ENCODE results near the gene PRKD1. TPM values are rescaled to one million over a fixed set of nuclear protein-coding genes. Genes with fewer than 3 reads are reported as not detected.

The PRKD1 gene
- total RNA-seq, 1 experiment from 2014 or later, result not detected

DNA sequence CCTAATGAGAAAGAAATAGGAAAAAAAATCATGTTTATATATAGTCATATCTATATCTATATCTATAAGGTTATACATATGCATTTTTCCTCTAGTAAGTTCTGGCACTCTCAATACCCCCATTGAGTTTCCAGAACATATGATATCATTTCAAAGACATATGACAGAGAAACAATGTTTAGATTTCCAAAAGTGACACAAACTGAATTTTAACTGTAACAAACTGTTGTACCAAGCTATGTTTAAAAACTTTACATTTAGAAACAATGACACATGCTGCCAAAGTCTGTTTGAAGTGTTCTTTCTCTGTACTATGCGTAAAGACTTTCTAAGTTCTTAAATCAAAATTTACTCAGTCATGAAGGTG lies 171.6 kb downstream of the PRKD1 start:
- POLR2A ChIA-PET, result no interaction called here
- RAD21 ChIA-PET (ENCODE audit: low non-redundant PET in 1 of 2, low total read pairs in 2 of 2, uncharacterized antibody in 2 of 2, unreplicated experiment in 2 of 2), result no interaction called here
- H3K27ac ChIP-seq (ENCODE audit: low read depth, low read length), result no peak overlapping the region
- H3K4me2 ChIP-seq (ENCODE audit: low read length), result no peak overlapping the region
- ATAC-seq, result no peak
- H3K9me3 ChIP-seq (ENCODE audit: control insufficient read depth in 1 of 2, insufficient read depth in 1 of 2, low read depth in 1 of 2, low read length in 2 of 2), result peaks cover 11 to 22% of the 10 kb centered on the region in 2 experiments; a peak in 3 of 4 replicates
- no peaks in the 10 kb centered on the region for H3K27me3 ChIP-seq (ENCODE audit: insufficient read depth, low read length)
- no TSS peak for BruUV-seq (replicated peaks)
- H4K20me1 ChIP-seq (ENCODE audit: insufficient read depth), result no peaks in the 10 kb centered on the region
- TF ChIP-seq EZH2phosphoT487 (IDR thresholded peaks at IDR 0.05; ENCODE audit: borderline replicate concordance) (no peak), ZFX (IDR thresholded peaks at IDR 0.05) (no peak), EGR1 (IDR thresholded peaks at IDR 0.05; ENCODE audit: low read depth) (no peak), ELF1 (IDR thresholded peaks at IDR 0.05; ENCODE audit: borderline replicate concordance, low read depth) (no peak), CBX3 (IDR thresholded peaks at IDR 0.05; ENCODE audit: low read depth) (no peak), EZH2 (IDR thresholded peaks at IDR 0.05) (no peak), ZNF274 (IDR thresholded peaks at IDR 0.05; ENCODE audit: low read depth, low read length) (no peak), RAD21 (IDR thresholded peaks at IDR 0.05; ENCODE audit: low read depth) (no peak)
- TF ChIP-seq, protein P1, sequence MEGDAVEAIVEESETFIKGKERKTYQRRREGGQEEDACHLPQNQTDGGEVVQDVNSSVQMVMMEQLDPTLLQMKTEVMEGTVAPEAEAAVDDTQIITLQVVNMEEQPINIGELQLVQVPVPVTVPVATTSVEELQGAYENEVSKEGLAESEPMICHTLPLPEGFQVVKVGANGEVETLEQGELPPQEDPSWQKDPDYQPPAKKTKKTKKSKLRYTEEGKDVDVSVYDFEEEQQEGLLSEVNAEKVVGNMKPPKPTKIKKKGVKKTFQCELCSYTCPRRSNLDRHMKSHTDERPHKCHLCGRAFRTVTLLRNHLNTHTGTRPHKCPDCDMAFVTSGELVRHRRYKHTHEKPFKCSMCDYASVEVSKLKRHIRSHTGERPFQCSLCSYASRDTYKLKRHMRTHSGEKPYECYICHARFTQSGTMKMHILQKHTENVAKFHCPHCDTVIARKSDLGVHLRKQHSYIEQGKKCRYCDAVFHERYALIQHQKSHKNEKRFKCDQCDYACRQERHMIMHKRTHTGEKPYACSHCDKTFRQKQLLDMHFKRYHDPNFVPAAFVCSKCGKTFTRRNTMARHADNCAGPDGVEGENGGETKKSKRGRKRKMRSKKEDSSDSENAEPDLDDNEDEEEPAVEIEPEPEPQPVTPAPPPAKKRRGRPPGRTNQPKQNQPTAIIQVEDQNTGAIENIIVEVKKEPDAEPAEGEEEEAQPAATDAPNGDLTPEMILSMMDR (IDR thresholded peaks at IDR 0.05 in 2 of 3, conservative IDR thresholded peaks at IDR 0.05 in 1 of 3; ENCODE audit: borderline replicate concordance in 1 of 3, insufficient read depth in 1 of 3, low read depth in 2 of 3, low read length in 2 of 3), result no peak
- no peaks in the 10 kb centered on the region for H3K36me3 ChIP-seq (ENCODE audit: control insufficient read depth in 1 of 2, insufficient read depth in 2 of 2, low read length in 2 of 2)
- H3K79me2 ChIP-seq (ENCODE audit: insufficient read depth, low read length), result no peaks in the 10 kb centered on the region
- H3K9me2 ChIP-seq (ENCODE audit: insufficient read depth), result no peaks in the 10 kb centered on the region
- no peaks in the 10 kb centered on the region for H3K4me1 ChIP-seq (ENCODE audit: control insufficient read depth in 1 of 2, insufficient read depth in 2 of 2, low read length in 2 of 2)
- no peak overlapping the region for H3K4me3 ChIP-seq (replicated peaks in 1 of 2; ENCODE audit: low read depth in 1 of 2, low read length in 2 of 2)
- DNase-seq (ENCODE audit: low read depth, low spot score), result no peak
- H3K9ac ChIP-seq (ENCODE audit: low read length), result no peak overlapping the region
- CTCF ChIA-PET, result no interaction called here
- H2AFZ ChIP-seq (ENCODE audit: low read depth, low read length, poor library complexity, severe bottlenecking), result no peak overlapping the region
- intact Hi-C loops (cut with micrococcal nuclease), result no loop called here

Data from HCT116 (cell line).